Testis (tissue), 2 donors: ENCODE measurements around the gene VASH1.

Experiments
- POLR2A ChIP-seq: fragments of 450-650 bp; IDR thresholded peaks from one replicate; pipeline ENCODE4 v1.6.1; 2017; ENCODE audit warnings: antibody characterized with exemption, mild to moderate bottlenecking, moderate library complexity
- TF ChIP-seq, protein P1 (sequence below), 3 experiments: fragments of 450-650 bp in 2 of 3; fragments of 200-600 bp in 1 of 3; sonication (generic) in 1 of 3; IDR thresholded peaks; one replicate each; pipeline ENCODE4 v1.5.1; 2016 to 2019; ENCODE audit warnings: antibody characterized with exemption in 3 of 3, mild to moderate bottlenecking in 2 of 3, moderate library complexity in 1 of 3

DNA sequence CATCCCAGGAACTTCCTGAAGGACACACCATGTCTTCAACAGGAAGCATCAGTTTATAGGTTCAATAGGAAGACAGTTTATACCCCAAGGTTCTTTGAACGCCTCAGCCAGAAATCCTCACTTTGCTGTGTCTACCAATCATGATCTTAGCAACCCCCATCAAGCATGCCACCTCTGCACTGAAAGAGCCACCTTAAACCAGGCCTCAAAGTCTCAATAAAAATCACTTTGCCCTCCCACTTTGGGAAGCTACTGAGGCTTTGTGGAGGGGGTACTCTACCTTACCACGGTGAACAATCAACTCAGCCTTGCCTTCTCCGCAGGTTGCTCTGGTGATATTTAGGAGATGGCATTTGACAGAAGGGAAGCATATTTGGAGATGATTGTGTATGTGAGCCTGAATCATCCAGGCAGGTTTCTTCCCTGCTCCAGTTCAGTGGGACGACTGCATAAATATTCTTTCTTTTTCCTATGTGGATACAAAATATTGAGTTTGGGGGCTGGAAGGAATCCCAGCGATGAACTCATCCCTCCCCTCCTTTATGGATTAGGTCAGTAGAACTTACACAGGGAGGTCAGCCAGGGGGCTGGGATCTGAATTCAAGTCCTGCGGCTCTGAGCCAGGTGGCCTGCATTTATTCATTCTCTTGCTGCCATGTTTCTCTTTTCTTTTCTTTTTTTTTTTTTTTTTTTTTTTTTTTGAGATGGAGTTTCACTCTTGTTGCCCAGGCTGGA, 42.8 kb upstream of the VASH1 start:
- TF ChIP-seq, protein P1, sequence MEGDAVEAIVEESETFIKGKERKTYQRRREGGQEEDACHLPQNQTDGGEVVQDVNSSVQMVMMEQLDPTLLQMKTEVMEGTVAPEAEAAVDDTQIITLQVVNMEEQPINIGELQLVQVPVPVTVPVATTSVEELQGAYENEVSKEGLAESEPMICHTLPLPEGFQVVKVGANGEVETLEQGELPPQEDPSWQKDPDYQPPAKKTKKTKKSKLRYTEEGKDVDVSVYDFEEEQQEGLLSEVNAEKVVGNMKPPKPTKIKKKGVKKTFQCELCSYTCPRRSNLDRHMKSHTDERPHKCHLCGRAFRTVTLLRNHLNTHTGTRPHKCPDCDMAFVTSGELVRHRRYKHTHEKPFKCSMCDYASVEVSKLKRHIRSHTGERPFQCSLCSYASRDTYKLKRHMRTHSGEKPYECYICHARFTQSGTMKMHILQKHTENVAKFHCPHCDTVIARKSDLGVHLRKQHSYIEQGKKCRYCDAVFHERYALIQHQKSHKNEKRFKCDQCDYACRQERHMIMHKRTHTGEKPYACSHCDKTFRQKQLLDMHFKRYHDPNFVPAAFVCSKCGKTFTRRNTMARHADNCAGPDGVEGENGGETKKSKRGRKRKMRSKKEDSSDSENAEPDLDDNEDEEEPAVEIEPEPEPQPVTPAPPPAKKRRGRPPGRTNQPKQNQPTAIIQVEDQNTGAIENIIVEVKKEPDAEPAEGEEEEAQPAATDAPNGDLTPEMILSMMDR (IDR thresholded peaks at IDR 0.05): no peak
- no peak for TF ChIP-seq POLR2A
